GM13977 (cell line): ENCODE results near the gene TMUB1.

Experiments
- DNase-seq: peaks from one replicate; pipeline ENCODE4 v3.0.0; 2012; ENCODE audit warnings: low spot score
- CTCF ChIP-seq: IDR thresholded peaks from 2 replicates; pipeline ENCODE4 v1.5.1; 2012; ENCODE audit warnings: mild to moderate bottlenecking, control low read depth; ENCODE audit not compliant: insufficient read depth; ENCODE audit errors: extremely low read depth, missing control alignments
- in situ Hi-C: fragments of 300-500 bp; cut with MboI; formaldehyde crosslinking; loops from one replicate; pipeline ENCODE4 v1.12.0; 2022; ENCODE audit warnings: low sequenced_read_pairs, low pct_unique_long_range_greater_than_20kb, mixed read lengths, inconsistent platforms; ENCODE audit not compliant: unreplicated experiment

Gene TMUB1

GRCh38 chr7:151079199-151079910, 3.9 kb downstream of the TMUB1 start:
- in situ Hi-C loops = no loop called here
- no peak for TF ChIP-seq CTCF
- DNase-seq = no peak

GRCh38 chr7:151078233-151079040, 4.9 kb downstream of the TMUB1 start:
- TF ChIP-seq CTCF = no peak
- no peak for DNase-seq
- in situ Hi-C loops = no loop called here

- no peak for TF ChIP-seq CTCF
- in situ Hi-C loops = no loop called here
- no peak for DNase-seq
Observed at GRCh38 chr7:151077705-151078232, 5.5 kb downstream of the TMUB1 start.

GRCh38 chr7:151076863-151077704, 6.2 kb downstream of the TMUB1 start:
- in situ Hi-C loops = no loop called here
- DNase-seq = no peak
- peak; percentile 25 for TF ChIP-seq CTCF

GRCh38 chr7:151075978-151076426, 7.3 kb downstream of the TMUB1 start:
- TF ChIP-seq CTCF = no peak
- no peak for DNase-seq
- in situ Hi-C loops = no loop called here

- no peak for DNase-seq
- in situ Hi-C loops = no loop called here
- no peak for TF ChIP-seq CTCF
Observed at GRCh38 chr7:151075662-151075971, 7.7 kb downstream of the TMUB1 start.
